ENCODE measurements around the gene DENND4C.

GRCh38 chr9:19199012-19199411 lies 31.5 kb upstream of the DENND4C start:
- TF ChIP-seq CTCF (IDR thresholded peaks at IDR 0.05) = no peak
- TF ChIP-seq ZFX (IDR thresholded peaks at IDR 0.05; ENCODE audit: borderline replicate concordance) = no peak

Data from 22Rv1 (cell line).